M059J (cell line): ENCODE results near the gene RAC2. TPM values are rescaled to one million over a fixed set of nuclear protein-coding genes. Genes with fewer than 3 reads are reported as not detected.
"Not testable (repeated sequence)": the region's sequence is repeated elsewhere in the genome, so short reads cannot be mapped to it uniquely, and the experiment has no call there.

ENCODE experiments used
- DNase-seq: peaks from one replicate; pipeline ENCODE4 v3.0.0-alpha.2; 2012; ENCODE audit warnings: low read depth
- total RNA-seq: library from RNA; depleted of rRNA; stranded (reverse); fragments of >200 nt; shearing (Covaris generic); gene quantifications from 2 replicates; pipeline ENCODE4 v1.2.3, GENCODE V29; 2014

Gene RAC2
- total RNA-seq, 1 experiment from 2014 or later = 3.7 TPM

DNA sequence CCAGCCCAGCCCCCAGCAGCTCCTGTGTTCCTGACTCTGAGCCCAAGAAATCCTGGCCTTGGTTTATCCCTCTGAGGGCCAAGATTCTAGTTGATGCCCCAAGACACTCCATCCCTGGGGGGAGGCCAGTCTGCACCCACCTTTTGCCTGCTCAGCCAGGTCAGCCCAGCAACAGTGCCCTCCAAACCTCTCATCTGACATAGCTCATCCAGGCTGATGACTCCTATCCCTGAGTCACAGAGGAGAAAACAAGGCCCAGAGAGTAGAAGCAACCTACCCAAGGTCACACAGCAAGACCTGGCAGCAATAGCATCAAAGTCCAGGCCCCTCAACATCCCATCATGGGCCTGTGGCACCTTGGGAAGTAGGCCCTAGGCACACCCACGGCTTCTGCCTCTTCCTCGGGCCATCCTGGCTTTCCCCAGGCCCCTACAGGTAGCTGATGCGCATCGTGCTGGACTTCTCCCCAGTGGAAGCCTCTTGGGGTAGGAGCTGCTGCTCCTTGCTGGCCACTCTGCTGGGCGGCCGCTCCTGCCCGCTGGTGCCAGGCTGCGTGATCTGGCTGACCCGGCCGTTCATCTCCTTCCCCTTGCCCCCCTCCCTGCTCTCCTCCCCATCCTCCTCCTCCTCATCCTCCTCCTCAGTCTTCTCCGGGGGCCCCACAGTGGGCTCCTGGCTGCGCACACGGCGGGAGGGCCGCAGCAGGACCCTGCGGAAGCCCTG, 37.8 kb downstream of the RAC2 start:
- DNase-seq = no peak

DNA sequence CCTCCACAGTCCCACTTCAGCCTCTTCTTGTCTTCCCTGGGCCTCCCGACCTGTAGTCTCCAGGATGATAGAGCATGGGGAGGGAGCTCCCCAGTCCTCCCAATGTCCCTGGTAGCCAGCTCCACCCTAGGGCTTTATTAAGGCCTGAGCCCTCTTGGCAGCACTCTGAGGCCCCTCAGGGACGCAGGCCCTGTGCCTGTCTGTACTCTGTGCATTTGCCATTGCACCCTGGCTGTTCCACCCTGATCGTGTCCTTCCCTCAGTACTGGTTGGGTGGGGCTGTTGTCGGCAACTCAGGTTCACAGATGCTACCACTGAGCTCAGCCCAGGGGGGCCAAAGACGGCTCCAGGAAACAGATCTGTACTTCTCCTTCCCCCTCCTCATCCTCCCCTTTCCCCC, 39.0 kb downstream of the RAC2 start:
- DNase-seq = no peak

DNA sequence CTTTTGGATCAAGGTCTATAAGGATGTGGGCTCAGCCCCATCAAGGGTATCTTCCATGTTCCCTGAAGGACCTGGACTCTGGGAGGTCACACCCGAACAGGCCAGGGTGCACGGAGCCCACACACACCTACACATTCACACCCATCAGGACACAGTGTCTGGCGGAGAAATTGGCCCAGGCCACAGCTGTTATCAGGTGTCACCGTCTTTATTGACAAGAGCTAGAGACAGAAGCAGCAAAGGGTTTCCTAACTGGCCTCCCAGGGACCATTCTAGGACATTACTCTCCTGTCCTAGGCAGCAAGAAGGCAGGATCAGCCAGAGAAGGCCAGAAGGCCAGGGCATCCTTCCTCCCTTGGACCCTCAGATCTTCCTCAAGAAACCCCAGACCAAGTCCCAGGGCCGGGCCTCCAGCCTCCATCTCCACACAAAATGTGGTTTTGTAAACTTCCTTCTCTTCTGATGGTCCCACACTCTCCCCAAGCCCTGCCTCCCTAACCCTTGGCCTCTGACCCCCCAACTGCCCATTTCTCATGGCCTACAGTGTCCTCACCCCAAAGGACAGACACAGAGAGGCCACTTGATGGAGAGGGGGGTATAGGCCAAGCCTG, 39.9 kb downstream of the RAC2 start:
- DNase-seq = no peak

DNA sequence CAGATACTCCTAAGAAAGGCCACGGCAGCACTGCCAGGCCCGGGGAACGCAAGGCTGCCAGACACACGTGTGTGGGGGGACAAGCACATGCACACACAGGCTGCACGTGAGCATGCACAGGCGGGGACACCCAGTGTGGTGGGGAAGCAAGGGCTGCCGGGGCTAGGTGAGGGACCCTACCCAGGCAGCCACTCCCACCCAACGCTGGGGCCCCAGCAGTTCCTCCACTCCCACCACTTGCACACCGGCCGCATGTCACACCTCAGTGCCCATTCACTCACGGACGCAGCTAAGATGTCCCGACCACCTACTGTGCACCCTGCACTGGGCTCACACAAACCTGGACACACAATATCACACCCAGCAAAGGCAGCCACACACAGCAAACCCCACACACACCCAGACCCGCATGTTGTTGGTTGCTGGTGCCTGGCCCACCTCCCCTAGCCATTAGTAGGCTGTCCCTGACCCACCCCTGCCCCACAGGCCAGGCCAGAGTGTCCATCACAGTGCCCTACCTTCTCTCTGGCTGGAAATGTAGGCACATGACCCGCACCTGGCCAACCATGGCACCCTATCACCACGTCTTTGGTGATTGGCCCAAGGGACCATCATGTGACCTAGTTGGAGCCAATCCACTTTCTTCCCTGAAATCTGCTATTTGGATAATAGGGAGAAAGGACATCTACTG, 40.6 kb downstream of the RAC2 start:
- no peak for DNase-seq

DNA sequence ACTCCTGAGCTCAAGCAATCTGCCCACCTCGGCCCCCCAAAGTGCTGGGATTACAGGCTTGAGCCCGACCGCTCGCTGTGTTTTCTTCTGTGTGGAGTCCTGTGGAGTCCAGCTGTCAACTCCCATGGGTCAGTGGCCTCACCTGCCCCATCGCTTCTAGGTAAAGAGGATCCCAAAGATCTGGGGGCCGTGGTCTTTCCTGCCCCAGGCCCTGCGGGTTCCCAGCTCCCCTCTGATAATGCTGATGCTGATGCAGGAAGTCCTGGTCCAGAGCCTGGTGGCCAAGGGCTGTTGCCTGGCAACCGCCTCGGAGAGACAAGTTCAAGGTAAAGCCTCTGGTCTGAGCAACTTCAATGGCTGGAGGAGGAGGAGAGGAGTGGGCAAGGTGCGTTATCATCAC, 41.4 kb downstream of the RAC2 start:
- no peak for DNase-seq

DNA sequence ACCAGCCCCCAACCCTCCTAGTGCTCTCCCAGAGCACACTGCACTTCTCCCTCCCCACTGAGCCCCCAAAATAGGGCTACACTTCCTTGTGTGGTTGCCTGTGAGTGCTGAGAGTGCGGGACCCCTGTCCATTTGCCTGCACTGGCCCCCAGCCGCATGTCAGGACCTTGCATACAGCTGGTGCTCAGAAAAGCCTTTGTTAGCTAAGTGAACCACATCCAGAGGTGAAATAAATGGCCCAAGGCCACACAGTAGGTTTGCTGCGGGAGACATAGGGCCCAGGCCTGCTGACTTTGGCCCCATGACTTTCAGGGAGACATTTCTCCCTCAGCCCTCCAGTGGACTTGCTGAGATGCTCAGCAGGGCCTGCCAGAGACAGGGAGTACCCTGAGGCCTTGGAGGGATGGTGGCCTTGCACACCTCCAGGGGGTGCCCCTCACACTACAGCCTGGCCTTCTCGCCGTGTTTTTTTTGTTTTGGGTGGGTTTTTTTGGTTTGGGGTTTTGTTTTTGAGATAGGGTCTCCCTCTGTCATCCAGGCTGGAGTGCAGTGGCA, 42.0 kb downstream of the RAC2 start:
- DNase-seq = no peak

DNA sequence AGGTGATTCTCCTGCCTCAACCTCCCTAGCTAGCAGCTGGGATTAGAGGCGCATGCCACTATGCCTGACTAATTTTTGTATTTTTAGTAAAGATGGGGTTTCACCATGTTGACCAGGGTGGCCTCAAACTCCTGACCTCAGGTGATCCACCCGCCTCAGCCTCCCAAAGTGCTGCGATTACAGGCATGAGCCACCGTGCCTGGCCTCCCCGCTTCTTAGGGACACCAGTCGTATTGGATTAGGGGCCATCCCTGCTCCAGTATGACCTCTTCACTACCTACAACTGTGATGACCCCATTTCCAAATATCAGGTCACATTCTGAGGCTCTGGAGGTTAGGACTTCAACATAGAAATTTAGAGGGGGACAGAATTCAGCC, 42.6 kb downstream of the RAC2 start:
- DNase-seq = not testable (repeated sequence)

DNA sequence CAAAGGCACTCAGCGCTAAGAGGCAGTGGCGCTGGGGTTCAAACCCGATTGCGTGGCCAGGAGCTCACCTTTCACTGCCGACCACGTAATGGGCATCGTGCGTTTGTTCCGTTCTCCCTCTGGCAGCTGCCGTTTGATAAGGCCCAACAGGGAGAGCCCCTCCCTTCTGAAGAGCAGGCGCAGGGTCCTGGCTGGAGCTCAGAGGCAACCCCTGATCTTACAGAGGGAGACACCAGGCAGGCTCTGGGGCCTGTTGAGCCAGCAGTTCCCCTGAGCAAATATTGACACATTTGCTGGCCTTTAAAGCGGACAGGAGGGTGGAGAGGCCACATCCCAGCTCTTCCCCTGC, 44.3 kb downstream of the RAC2 start:
- no peak for DNase-seq

DNA sequence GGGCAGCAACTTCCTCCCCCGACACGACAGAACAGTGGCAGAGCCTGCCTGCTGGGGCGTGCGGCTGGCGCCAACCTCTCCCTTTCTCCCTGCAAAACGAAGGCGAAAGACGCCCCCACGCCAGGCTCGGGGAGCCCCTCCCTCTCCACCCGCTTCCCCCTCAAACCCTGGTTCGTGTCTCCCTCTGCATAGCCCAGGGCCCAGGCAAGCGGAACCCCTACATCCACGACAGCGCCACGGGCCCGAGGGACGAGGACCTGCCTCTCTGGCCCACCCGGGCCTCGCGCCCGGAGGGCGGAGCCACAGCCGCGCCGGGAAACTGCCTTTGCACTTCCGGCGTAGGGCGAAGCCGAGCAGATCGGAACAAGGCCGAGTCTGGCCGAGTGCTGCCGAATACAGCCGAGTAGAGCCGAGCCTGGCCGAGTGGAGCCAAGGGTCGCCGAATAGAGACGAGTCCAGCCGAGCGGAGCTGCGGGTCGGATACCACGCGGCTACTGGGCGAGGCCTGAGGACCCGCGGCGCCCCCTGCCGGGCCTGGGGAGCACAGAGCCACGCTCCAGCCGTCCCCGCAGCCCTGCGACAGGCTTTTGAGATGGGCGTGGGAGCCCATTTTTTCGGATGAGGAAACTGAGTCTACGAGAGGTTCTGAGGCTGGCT, 44.8 kb downstream of the RAC2 start:
- peak; percentile 93 for DNase-seq

DNA sequence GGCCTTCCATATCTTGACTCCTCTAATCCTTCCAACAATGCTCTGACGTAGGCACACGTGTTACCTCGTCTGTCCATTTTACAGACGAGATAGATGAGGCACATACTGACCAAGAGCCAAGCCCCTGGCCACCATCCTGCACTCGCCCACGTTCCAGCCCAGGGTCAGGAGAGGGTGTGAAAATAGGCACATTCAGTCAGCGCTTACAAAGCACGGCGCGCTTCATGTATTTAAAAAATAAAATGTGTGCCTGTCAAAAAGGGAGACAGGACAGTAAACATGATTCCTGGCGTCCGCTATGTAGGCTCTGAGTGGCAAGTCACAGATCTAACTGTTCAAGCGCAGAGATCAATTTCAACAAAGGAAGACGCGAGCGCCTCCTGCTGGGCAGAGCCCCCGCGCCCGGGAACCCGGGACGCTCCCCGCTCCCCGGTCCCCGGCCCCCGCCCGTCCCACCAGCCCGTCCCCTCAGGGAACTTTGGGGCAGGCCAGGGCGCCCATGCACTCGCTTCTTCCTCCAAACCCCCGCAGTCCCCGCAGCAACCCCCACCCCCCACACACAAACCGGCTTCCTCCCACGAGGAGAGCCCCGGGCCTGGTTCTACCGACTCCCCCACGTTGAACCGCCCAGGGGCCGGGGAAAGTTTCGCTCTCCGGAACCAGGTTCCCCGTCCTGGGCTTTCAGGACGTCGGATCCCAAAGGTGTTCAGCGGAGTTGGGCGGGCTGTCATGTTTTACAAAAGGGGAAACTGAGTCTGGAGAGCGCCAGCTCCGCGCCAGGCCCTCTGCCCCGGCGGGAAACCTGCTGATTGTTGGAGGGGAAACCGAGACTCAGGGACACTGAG, 45.6 kb downstream of the RAC2 start:
- peak; percentile 85 for DNase-seq

DNA sequence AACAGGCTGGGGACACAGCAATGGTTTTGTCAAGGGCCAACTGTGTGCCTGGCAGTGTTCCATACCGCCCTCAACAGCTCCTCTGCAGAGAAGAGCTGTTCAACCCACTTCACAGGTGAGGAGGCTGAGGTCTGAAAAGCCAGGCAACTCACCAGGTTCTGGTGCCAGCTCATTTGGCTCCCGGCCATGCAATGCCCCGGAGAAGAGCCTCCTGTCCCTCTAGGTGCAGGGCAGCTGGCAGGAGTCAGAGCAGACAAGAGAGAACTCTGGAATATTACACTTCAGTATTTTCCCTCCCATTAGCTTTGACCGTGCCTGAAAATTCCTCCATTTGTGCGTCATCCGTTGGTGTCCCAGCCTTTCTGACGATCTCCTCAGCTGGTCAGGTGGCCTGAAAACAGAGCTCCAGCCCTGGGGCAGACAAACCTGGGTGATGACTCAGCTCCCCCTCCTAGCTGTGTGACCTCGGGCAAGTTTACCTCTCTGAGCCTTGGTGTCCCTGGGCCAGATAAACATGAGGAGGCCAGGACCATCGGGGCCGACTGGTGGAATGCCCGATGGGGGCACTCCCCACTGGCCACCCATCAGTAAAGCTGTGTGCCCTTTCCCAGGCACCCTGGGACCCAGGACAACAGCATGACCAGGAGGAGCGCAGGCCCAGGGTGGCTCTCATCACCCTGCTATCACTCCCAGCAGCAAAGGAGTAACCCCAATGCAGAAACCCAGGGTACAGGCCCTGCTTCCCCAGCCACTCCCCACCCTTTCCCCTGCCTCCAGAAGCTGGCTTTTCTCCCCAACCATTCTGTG, 46.4 kb downstream of the RAC2 start:
- DNase-seq = peak; percentile 97

DNA sequence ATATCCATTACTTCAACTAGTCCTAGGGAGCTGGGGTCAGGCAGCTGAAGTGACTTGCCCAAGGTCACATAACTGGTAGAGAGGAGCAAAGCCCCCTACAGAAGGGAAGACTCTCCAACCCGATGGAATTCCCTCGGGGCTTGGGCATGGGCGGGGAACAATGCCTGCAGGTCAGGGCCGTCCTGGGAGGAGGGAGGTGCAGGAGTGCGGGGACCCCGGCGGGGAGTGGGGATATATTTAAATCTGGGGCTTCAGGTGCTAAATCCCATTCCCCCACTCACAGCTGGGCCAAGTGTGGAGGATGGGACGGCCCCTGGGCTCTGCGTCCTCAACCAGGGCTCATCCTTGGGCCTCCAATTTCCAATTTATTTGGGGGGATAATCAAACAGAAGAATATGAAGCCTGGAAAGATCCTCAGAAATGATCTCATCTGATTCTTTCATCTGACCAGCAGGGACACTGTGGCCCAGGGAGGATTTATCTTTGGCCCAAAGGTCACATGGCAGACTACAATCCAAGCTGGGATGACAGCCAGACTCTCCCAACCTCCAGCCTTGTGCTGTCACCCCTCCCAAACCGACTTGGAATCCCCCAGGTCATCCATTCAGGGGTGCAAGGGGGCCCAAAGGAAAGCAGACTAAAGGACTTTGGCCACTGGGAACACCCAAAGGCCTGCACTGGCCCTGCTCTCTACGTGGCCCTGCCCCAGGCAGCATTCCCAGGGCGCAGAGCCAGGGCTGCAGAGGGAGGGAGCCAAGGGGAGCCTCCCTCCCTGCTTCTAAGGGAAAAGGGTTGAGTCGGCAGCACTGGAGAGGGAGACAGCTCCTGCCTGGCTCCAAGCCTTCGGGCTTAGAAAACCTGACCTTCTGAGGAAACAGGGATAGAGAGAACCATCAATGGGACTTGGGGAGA, 47.3 kb downstream of the RAC2 start:
- DNase-seq = peak; percentile 94

DNA sequence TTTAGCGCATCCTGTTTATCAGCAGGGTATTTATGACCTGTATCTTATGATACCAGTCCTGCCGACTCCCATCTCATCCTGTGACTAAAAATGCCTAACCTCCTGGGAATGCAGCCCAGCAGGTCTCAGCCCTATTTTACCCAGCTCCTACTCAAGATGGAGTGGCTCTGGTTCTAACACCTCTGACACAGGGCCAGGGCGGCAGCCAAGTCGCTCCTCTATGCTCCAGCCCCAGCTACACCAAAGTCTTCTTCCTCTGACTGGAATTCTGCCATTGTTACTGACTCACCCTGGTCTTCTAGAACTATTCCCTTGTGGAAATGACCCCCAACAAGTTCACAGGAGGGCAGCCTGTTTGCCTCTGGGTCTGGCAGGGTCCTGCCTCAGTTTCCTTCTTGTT, 48.1 kb downstream of the RAC2 start:
- peak; percentile 67 for DNase-seq

DNA sequence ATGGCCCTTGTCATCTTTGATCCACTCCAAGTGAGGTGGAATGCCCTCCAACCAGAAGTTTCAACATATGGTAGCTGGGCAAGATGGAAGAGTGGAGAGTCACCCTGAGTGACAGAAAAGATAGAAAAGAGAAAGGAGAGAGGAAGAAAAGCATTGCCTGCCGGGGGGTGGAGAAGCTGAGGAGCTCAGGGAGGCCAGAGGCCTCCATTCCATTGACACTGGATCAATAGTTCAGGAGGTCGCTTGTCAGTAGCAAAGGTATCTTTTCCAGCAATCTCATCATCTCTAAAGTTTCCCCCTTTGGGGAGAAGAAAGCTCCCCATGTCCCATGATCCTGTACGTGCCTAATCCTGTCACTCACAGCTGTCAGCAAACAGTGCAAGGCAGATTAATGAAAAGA, 49.3 kb downstream of the RAC2 start:
- DNase-seq = no peak

DNA sequence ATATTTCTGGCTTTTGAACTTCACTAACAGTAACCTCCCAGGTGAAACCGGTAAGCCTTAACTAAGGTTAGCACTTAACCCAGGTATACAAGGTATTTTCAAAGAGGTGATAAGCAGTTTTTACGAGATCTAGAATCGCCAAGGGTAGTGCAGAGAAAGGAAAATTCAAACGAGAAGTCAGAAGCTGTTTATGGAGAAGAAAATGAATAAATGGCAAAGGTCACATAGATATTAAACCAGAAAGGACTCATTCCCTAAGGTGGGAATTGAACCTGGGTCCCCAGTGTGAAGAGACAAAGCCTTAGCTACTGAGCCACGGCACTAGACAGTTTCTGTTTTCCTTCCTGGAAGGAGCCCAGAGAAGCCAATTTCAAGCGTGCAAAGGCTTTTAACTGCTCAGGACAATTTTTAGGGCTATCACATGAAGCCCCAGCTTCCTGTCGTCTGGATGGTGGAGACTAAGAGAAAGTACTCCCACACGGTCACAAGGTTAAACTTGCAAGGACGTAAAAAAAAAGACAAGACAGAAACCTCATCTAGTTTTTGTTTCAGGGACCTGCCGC, 50.4 kb downstream of the RAC2 start:
- DNase-seq = peak; percentile 32

DNA sequence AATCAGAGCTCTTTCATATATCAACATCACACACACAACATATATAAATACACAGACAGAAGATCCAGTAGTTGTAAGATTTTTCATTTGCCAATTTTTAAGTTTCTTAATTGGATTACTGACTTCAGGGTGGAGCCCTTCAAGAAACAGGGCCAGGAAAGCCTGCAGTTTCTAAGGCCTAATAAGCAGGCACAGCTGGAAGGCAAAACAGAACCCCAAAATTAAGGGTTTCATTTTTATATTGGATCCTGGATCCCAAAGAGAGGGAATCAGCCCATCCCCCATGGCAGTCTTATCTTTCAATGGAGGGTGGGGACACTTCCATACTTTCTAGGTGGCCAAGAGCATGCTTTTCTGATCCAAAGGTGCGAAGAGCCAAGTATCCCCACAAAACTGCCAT, 51.3 kb downstream of the RAC2 start:
- no peak for DNase-seq

DNA sequence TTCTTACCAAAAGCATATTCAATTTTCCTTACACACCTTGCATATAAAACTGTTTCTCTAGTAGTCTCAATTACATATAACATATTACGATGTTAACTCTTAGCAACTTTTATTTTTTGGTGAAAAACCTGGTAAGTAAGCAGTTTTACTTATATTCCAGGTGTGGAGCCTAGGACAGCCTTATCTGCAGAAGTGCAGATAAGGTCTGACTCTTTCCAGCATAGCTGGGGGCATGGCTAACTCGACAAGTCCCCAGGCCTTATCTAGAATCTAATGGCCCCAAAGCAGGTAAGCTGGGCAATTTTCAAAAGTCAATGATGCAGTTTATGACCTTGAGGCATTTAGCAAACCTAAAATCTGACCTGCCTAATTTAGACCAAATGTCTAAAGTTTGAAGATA, 51.9 kb downstream of the RAC2 start:
- DNase-seq = no peak

DNA sequence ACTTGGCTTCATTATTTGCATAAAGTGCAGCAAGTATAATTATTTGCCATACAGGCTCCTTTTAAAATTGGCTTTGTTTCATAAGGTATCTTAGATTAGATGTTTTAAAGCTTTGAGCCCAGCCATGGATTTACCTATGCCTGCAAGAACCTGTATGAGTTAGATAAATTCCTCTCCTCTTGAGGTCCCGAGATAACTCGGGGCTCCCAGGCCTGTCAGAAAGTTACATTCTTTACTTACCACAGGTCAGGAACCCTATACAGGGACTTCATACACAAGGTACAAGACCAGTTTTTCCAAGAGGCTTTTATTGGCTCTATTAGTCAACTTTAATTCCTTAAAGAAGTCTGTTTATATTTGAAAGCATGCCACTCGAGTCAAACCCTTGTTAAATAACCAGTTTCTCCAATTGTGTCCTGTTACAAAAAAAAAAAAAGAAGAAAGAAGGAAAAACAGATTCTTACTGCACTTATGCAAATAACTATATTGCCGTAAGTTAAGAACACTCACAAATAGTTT, 53.7 kb downstream of the RAC2 start:
- peak; percentile 78 for DNase-seq

DNA sequence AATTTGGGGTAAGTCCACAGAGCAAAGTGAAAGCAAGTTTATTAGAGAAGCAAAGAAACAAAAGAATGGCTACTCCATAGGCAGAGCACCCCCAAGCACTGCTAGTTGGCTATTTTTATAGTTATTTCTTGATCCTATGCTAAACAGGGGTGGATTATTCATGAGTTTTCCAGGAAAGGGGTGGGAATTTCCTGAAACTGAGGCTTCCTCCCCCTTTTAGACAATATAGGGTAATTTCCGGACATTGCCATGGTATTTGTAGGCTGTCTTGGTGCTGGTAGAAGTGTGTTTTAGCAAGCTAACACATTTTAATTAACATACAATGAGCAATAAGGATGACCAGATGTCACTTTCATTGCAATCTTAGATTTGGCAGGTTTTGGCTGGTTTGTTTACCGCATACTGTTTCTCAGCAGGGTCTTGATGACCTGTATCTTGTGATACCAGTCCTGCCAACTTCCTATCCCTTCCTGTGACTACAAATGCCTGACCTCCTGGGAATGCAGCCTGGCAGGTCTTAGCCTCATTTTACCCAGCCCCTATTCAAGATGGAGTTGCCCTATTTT, 55.1 kb downstream of the RAC2 start:
- DNase-seq = peak; percentile 52
